ENCODE results near the gene EIF3K.
A peak's percentile ranks its signal among the peaks of the same experiment; 100 is the strongest.

- TF ChIP-seq, protein P1, sequence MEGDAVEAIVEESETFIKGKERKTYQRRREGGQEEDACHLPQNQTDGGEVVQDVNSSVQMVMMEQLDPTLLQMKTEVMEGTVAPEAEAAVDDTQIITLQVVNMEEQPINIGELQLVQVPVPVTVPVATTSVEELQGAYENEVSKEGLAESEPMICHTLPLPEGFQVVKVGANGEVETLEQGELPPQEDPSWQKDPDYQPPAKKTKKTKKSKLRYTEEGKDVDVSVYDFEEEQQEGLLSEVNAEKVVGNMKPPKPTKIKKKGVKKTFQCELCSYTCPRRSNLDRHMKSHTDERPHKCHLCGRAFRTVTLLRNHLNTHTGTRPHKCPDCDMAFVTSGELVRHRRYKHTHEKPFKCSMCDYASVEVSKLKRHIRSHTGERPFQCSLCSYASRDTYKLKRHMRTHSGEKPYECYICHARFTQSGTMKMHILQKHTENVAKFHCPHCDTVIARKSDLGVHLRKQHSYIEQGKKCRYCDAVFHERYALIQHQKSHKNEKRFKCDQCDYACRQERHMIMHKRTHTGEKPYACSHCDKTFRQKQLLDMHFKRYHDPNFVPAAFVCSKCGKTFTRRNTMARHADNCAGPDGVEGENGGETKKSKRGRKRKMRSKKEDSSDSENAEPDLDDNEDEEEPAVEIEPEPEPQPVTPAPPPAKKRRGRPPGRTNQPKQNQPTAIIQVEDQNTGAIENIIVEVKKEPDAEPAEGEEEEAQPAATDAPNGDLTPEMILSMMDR (IDR thresholded peaks at IDR 0.05) = no peak
- TF ChIP-seq POLR2AphosphoS5 (IDR thresholded peaks at IDR 0.05) = peak; percentile 11 to 58 (median 56)
- no peak for TF ChIP-seq POLR2A (IDR thresholded peaks at IDR 0.05)
- no peak for TF ChIP-seq EP300 (IDR thresholded peaks at IDR 0.05; ENCODE audit: low read depth)
Measured at GRCh38 chr19:38654628-38655055, 35.7 kb downstream of the EIF3K start.

Data from transverse colon (tissue), 4 donors.